Kidney (tissue), 14 donors: ENCODE measurements around the gene CXCR4. TPM values are rescaled to one million over a fixed set of nuclear protein-coding genes. Genes with fewer than 3 reads are reported as not detected.
A peak's percentile ranks its signal among the peaks of the same experiment; 100 is the strongest.

Source experiments
- DNase-seq, 5 donors: peaks; one replicate each; pipeline ENCODE4 v3.0.0-alpha.2; 2013 to 2020
- FAIRE-seq: peaks from 2 replicates; lab custom pipeline; 2012; peaks lifted over from hg19 to GRCh38; lab: Jason Lieb, UNC
- H3K27ac ChIP-seq, 2 donors: one replicate each; pipeline ENCODE4 v1.7.0; 2013; ENCODE audit warnings: low read depth in 2 of 2, low read length in 2 of 2, inconsistent platforms in 1 of 2
- H3K27me3 ChIP-seq: one replicate; pipeline ENCODE4 v1.7.1; 2013; ENCODE audit warnings: low read length, inconsistent platforms; ENCODE audit not compliant: control insufficient read depth, insufficient read depth
- H3K36me3 ChIP-seq, 3 donors: one replicate each; pipeline versions ENCODE4 v1.7.0 to v1.7.1; 2013; ENCODE audit warnings: low read length in 3 of 3, control low read depth in 1 of 3, inconsistent platforms in 1 of 3; ENCODE audit not compliant: insufficient read depth in 3 of 3, control insufficient read depth in 2 of 3
- H3K4me1 ChIP-seq, 3 donors: one replicate each; pipeline versions ENCODE4 v1.7.0 to v1.7.1; 2013; ENCODE audit warnings: low read length in 3 of 3, inconsistent platforms in 1 of 3, low read depth in 1 of 3; ENCODE audit not compliant: control insufficient read depth in 2 of 3, insufficient read depth in 2 of 3
- H3K4me3 ChIP-seq, 3 donors: one replicate each; pipeline versions ENCODE4 v1.7.0 to v1.8.1; 2013; ENCODE audit warnings: low read length in 3 of 3, control low read depth in 1 of 3, inconsistent platforms in 1 of 3
- H3K9ac ChIP-seq, 3 donors: one replicate each; pipeline versions ENCODE4 v1.7.0 to v1.7.1; 2013; ENCODE audit warnings: low read length in 3 of 3, control low read depth in 1 of 3, inconsistent platforms in 1 of 3
- H3K9me3 ChIP-seq, 3 donors: one replicate each; pipeline versions ENCODE4 v1.7.0 to v1.7.1; 2013; ENCODE audit warnings: low read length in 3 of 3, control low read depth in 1 of 3, inconsistent platforms in 1 of 3; ENCODE audit not compliant: control insufficient read depth in 2 of 3, insufficient read depth in 1 of 3
- CTCF ChIP-seq: IDR thresholded peaks from 3 replicates; pipeline ENCODE4 v1.5.1; 2012; ENCODE audit warnings: mild to moderate bottlenecking, moderate library complexity, borderline replicate concordance; ENCODE audit not compliant: insufficient read depth; ENCODE audit errors: extremely low read depth
- intact Hi-C: fragments of 100-400 bp; cut with DNase I; formaldehyde crosslinking; loops from one replicate; pipeline ENCODE4 v1.11.1; 2022
- polyA plus RNA-seq: library from polyadenylated mRNA; stranded (reverse); fragments of 350-450 nt; fragmentation: Illumina TruSeq; extraction: RNeasy Lipid Tissue Mini Kit (QIAGEN cat#74804); gene quantifications from one replicate; pipeline ENCODE4 v1.2.3, GENCODE V29; 2014; ENCODE audit warnings: low read depth, low replicate concordance; ENCODE audit not compliant: insufficient read depth
- total RNA-seq: library from RNA; stranded (reverse); fragmentation: NEBNext Ultra II Directional; extraction: Animal tissue kit (Norgen Biotek cat#: 25700); gene quantifications from one replicate; pipeline ENCODE4 v1.2.1, GENCODE V29; 2021
- donor health status: control.
- donor health status: control.
- donor health status: control.
- donor health status: control.
- donor health status: control.
- donor health status: DM: yes; HTN: yes; CAD: no.
- donor health status: Normal renal cell carcinoma (clear cell type).

Gene CXCR4
- total and polyA plus RNA-seq, 2 donors from 2014 or later = 9.5 to 51.9 TPM

GRCh38 chr2:136115183-136115761 lies 2.7 kb downstream of the CXCR4 start:
- TF ChIP-seq CTCF = no peak

DNA sequence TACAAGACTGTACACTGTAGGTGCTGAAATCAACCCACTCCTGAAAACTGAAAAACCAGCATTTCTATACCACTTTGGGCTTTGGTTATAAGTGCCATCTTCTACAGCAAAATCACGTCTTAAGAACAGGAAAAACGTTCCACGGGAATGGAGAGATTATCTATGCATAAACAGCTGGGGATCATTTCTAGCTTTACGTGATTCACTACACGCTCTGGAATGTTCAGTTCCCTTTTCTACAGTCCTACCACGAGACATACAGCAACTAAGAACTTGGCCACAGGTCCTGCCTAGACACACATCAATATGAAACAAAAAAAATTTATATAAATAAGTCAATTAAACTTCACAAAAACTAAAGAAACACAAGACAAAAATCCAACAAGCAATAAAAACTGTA lies 3.6 kb downstream of the CXCR4 start:
- intact Hi-C loops = no loop called here
- no peak overlapping the region for H3K9ac ChIP-seq
- no peak overlapping the region for H3K4me3 ChIP-seq
- H3K27me3 ChIP-seq = peaks cover 5% of the 10 kb centered on the region
- FAIRE-seq (no peak), DNase-seq (no peak)
- H3K9me3 ChIP-seq = no peaks in the 10 kb centered on the region
- peaks cover 0 to 4% (median 2%) of the 10 kb centered on the region in 3 donors for H3K36me3 ChIP-seq
- TF ChIP-seq CTCF = no peak
- H3K4me1 ChIP-seq = peaks cover 0 to 11% (median 6%) of the 10 kb centered on the region in 3 donors
- no peak overlapping the region for H3K27ac ChIP-seq

More at GRCh38 chr2:136115183-136115761, 2.7 kb downstream of the CXCR4 start:
- Histone ChIP-seq H3K4me3 (peak overlapping the region in 2 of 3 donors; percentile 18 to 69), H3K36me3 (peaks cover 0 to 4% (median 2%) of the 10 kb centered on the region in 3 donors), H3K27ac (no peak overlapping the region), H3K4me1 (peaks cover 0 to 11% (median 6%) of the 10 kb centered on the region in 3 donors), H3K9me3 (no peaks in the 10 kb centered on the region), H3K9ac (no peak overlapping the region), H3K27me3 (peaks cover 5% of the 10 kb centered on the region)
- FAIRE-seq = no peak
- intact Hi-C loops = no loop called here
- DNase-seq = no peak

DNA sequence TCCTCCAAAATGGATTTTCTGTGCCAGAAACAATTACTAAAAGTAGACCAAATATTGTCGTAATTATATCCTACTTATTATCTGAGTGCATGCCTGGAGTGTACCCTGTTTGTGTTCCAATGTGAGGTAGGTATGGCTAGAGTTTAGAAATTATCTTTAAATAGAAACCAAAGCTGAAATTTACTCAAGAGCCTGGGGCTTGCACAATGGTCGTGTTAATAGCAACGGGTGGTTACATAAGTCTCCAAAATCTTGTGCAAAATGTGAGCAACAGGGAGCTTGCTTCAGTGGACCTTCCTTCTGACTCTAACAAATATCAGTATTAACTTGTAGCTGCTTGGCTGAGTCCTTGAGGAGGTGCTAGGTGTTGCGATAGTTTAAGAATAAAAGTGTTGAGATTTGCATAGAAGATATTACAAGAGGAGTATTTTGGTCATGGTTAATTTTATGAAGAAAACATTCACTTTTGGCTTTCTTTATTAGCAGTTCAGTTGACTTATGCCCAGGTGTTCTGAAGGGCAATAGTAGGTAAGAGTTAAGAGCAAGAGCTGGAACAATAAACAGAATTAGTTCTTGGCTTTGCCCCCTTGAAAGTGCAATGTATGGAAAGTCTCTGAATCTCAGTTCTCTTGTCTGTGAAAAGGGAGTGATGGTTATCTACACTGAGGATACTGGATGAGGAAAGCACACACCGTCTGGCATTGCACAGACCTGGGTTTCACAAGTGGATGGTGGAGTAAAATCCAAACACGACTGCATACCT lies 4.6 kb downstream of the CXCR4 start:
- H3K4me3 ChIP-seq = no peak overlapping the region

More for the DNA sequence above, 4.6 kb downstream of the CXCR4 start:
- Histone ChIP-seq H3K9ac (no peak overlapping the region), H3K9me3 (no peaks in the 10 kb centered on the region), H3K27ac (no peak overlapping the region), H3K27me3 (peaks cover 5% of the 10 kb centered on the region), H3K36me3 (peaks cover 0 to 4% (median 2%) of the 10 kb centered on the region in 3 donors), H3K4me1 (peaks cover 0 to 5% (median 1%) of the 10 kb centered on the region in 3 donors)
- intact Hi-C loops = no loop called here
- DNase-seq (no peak), FAIRE-seq (no peak)
- TF ChIP-seq CTCF = no peak
